Cardiac fibroblast (primary cell): ENCODE measurements around the gene RTN4RL1.

Experiments
- DNase-seq, 2 donors: peaks; one replicate each; pipeline versions ENCODE4 v3.0.0 to v3.0.0-alpha.2; 2010; ENCODE audit warnings: low read depth in 2 of 2
- H3K4me3 ChIP-seq, 2 donors: replicated peaks in 1 of 2; 1 replicate in 1 of 2; 2 replicates in 1 of 2; pipeline ENCODE4 v1.5.1; 2011; ENCODE audit warnings: low read depth in 2 of 2, low read length in 2 of 2, mild to moderate bottlenecking in 2 of 2, moderate library complexity in 1 of 2
- TF ChIP-seq, protein P1 (sequence below): IDR thresholded peaks from one replicate; pipeline ENCODE4 v1.5.1; 2011; ENCODE audit warnings: low read depth, mild to moderate bottlenecking, low read length, inconsistent platforms

RTN4RL1 gene

DNA sequence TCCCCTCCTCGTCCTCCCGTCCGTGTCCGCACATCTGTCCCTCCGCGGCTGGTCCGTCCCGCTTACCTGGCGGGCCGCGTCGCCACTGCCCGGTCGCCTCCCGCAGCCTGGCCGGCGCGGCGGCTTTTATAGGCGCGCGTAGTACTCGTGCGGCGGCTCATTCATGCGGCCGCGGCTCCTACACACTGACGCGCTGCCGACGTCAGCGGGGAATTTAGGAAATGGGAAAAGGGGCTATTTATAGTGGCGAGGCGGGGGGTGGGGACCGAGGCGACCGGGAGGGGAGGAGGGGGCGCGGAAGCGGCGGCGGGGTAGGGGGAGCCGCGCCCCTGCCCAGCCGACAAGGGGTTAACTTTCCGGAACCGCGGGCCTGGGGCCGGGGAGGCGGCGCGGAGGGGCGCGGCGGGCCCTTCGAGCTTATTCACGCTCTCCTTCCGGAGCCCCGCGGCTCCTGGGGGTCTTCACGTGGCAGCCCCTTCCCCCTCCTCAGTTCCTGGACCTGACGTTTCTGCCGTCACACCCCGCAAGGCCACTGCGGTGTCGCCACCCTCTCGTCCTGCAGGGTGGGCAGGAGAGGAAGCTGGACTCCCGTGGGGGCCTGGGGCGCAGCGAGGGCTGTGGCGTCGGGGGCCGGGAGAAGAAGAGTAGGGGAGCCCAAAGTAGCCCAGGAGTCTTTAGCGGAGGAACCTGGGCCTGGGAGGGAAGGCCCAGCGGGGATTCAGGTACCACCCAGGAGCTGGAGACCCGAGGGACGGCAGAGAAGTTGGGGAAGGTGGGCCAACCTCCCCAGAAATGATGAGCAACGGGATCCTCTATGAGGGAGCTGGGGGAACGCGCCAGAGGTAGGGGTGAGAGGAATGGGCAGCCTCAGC is 26.2 kb upstream of the RTN4RL1 start:
- DNase-seq = peak; percentile 46 to 65
- peak overlapping the region in 1 of 2 donors; percentile 44 for H3K4me3 ChIP-seq

DNA sequence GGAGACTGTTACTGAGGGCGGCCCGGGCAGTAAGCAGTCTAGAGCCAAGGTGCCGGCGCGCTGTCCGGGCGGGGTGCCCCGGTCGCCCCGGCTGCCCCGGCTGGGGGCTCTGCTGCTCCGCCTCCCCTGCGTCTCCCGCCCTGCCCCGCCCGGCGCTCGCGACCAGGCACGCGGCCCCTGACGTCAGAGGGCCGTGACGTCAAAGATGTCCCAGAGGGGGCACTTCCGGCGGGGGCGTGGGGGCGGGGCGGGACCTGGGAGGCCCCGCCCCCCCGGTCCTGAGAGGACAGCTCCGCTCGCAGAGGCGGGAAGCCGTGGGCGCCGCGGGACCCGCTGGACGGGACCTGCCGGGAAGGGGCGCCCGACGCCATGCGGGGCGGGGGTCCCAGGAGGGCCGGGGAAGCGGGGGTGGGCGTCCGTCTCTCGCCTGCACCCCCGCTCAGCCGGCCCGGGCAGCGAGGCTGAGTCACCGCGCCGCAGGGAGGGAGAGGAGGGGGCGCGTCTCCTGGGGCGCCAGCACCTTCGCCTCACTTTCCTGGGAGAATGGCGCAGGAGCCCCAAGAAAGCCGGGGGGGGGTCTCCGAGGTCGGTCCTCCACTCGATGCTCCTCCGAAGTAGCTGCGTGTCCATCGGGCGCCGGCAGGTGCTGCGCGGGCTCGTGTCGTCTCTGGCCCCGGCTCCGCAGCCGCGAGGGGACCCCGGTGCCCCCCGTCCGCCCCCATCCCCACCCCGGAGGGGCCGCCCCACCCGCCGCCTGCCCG is 25.3 kb upstream of the RTN4RL1 start:
- TF ChIP-seq, protein P1, sequence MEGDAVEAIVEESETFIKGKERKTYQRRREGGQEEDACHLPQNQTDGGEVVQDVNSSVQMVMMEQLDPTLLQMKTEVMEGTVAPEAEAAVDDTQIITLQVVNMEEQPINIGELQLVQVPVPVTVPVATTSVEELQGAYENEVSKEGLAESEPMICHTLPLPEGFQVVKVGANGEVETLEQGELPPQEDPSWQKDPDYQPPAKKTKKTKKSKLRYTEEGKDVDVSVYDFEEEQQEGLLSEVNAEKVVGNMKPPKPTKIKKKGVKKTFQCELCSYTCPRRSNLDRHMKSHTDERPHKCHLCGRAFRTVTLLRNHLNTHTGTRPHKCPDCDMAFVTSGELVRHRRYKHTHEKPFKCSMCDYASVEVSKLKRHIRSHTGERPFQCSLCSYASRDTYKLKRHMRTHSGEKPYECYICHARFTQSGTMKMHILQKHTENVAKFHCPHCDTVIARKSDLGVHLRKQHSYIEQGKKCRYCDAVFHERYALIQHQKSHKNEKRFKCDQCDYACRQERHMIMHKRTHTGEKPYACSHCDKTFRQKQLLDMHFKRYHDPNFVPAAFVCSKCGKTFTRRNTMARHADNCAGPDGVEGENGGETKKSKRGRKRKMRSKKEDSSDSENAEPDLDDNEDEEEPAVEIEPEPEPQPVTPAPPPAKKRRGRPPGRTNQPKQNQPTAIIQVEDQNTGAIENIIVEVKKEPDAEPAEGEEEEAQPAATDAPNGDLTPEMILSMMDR = no peak
- DNase-seq = peak; percentile 59 to 82
- peak overlapping the region; percentile 39 to 51 for H3K4me3 ChIP-seq

More for the DNA sequence above, 26.2 kb upstream of the RTN4RL1 start:
- TF ChIP-seq, protein P1 = no peak

DNA sequence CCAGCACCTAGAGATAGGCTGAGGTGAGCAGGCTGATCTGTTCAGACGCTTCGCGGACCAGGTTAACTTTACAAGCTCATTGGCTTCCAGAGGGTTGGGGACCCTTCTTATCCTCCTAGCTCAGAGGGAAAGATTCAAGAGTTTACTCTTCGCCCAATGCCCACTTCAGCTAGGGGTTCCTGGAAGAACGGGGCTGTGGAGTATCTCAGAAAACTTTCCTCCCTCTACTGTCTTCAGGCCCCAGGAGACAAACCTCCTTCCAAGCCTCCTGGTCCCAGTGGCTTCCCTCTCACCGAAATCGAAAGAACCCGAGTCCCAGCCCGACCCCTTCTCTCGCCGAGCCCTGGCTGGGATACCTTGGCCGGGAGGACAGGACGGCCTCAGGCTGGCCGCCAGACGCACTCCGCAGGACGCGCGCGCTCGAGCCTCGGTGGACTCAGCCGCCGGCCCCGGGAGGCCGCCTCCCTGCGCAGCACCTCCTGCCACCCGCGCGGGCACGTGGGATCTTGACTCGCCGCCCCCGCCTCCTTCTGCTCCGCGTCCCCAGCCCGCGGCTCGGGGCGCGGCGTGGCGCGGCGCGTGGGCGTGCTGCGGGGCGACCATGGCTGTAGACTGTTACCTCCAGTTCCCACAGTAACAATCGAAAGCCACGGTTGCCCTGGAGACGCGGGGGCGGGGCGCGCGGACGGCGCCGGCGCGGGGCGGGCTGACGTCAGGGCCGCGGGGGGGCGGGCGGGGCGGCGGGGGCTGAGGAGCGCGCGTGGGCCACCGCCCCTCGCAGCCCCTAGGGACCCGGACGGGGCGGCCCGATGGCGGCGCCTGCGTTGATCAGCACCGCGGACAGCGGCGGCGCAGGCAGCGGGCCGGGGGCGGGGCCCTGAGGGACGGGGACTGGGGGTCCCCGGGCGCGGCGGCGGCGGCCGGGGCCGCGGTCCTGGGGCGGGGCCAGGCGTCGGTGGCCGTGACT is 24.5 kb upstream of the RTN4RL1 start:
- H3K4me3 ChIP-seq = peak overlapping the region; percentile 58 to 62
- TF ChIP-seq, protein P1 = no peak
- peak; percentile 80 to 93 for DNase-seq

DNA sequence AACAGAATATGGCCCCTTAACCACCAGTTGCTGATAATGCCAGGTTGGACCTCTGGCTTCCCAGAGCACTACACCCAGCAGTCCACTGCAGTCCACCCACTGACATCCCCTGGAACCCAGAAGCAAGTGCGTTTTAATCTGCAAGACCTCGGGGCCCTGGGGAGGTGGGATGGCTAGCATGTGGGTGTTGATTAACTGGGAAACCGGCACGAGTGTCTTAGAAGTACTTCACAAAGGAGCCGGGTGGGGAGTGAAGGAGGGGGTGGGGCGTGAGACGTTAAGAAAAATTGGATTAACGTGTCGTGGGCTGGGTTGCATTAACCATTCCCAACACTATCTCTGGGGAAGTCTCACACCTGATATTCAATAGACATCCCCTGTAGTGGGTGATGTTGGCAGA is 23.7 kb upstream of the RTN4RL1 start:
- TF ChIP-seq, protein P1 = no peak
- H3K4me3 ChIP-seq = no peak overlapping the region

DNA sequence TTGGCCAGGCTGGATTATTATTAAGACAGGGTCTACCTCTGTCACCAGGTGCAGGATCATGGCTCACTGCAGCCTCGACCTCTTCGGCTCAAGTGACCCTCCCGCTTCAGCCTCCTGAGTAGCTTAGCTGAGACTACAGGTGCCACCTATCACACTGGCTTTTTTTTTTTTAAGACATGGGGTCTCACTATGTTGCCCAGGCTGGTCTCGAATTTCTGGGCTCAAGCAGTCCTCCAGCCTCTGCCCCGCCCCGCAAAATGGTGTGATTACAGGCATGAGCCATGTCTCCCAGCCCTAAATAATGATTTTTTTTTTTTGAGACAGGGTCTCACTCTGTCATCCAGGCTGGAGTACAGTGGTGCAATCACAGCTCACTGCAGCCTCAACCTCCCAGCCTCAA is 22.5 kb upstream of the RTN4RL1 start:
- H3K4me3 ChIP-seq = no peak overlapping the region
- TF ChIP-seq, protein P1 = no peak
- DNase-seq = no peak

More for the DNA sequence above, 23.7 kb upstream of the RTN4RL1 start:
- no peak for DNase-seq

DNA sequence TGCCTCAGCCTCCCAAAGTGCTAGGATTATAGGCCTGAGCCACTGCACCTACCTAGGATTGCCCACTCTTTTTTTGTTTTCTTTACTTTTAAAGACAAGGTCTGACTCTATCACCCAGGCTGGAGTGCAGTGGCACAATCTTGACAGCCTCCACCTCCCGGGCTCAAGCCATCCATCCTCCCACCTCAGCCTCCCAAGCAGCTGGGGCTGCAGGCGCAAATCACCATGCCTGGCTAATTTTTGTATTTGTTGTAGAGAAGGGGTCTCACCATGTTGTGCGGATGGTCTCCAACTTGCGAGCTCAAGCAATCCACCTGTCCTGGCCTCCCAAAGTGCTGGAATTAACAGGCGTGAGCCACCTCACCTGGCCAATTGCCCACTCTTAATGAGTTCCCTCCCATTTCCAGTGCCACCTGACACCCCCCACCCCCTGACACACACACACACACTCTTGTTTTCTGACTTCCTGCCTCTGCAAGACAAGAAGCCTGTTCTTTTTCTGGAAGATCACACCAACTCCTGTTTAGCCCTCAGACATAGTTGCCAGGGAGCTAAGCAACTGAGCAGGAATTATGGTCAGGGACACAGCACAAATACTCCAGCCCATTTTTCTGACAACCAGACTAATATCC is 19.2 kb upstream of the RTN4RL1 start:
- H3K4me3 ChIP-seq = no peak overlapping the region

More for the DNA sequence above, 19.2 kb upstream of the RTN4RL1 start:
- DNase-seq = no peak
- TF ChIP-seq, protein P1 = no peak
